Mesendoderm (in vitro differentiated cells): ENCODE results near the gene MFRP.

Experiments used
- DNase-seq: peaks from one replicate; pipeline ENCODE4 v3.0.0; 2013
- H2AK5ac ChIP-seq: 2 replicates; pipeline ENCODE4 v1.6.1; 2013; ENCODE audit warnings: low read length, inconsistent platforms
- H2BK120ac ChIP-seq: 2 replicates; pipeline ENCODE4 v1.6.1; 2013; ENCODE audit warnings: low read depth, mild to moderate bottlenecking, low read length, moderate library complexity, mixed read lengths
- H2BK15ac ChIP-seq: replicated peaks from 2 replicates; pipeline ENCODE4 v1.6.1; 2013; ENCODE audit warnings: low read depth, mild to moderate bottlenecking, moderate library complexity
- H2BK5ac ChIP-seq: 2 replicates; pipeline ENCODE4 v1.6.1; 2013; ENCODE audit warnings: low read length, inconsistent platforms
- H3K18ac ChIP-seq: 2 replicates; pipeline ENCODE4 v1.6.1; 2013; ENCODE audit warnings: mild to moderate bottlenecking, low read length, mixed read lengths
- H3K23ac ChIP-seq: one replicate; pipeline ENCODE4 v1.6.1; 2013; ENCODE audit warnings: low read length
- H3K27ac ChIP-seq: 2 replicates; pipeline ENCODE4 v1.5.1; 2013; ENCODE audit warnings: low read depth, mild to moderate bottlenecking, inconsistent platforms, low read length, moderate library complexity
- H3K27me3 ChIP-seq: 2 replicates; pipeline ENCODE4 v1.6.1; 2013; ENCODE audit warnings: low read length, control low read depth, mild to moderate bottlenecking, inconsistent platforms; ENCODE audit not compliant: insufficient read depth, poor library complexity
- H3K36me3 ChIP-seq: 2 replicates; pipeline ENCODE4 v1.6.1; 2013; ENCODE audit warnings: low read length, inconsistent platforms; ENCODE audit not compliant: control insufficient read depth, insufficient read depth
- H3K4ac ChIP-seq: one replicate; pipeline ENCODE4 v1.6.1; 2013; ENCODE audit warnings: low read depth, mild to moderate bottlenecking, low read length, moderate library complexity
- H3K4me1 ChIP-seq: 2 replicates; pipeline ENCODE4 v1.6.1; 2013; ENCODE audit warnings: low read depth, low read length, inconsistent platforms; ENCODE audit not compliant: control insufficient read depth
- H3K4me2 ChIP-seq: 2 replicates; pipeline ENCODE4 v1.6.1; 2013; ENCODE audit warnings: low read length
- H3K4me3 ChIP-seq: 2 replicates; pipeline ENCODE4 v1.5.1; 2013; ENCODE audit warnings: mild to moderate bottlenecking, low read length
- H3K56ac ChIP-seq: one replicate; pipeline ENCODE4 v1.6.1; 2013; ENCODE audit warnings: low read length
- H3K79me1 ChIP-seq: 2 replicates; pipeline ENCODE4 v1.6.1; 2013; ENCODE audit warnings: low read length, inconsistent platforms
- H3K79me2 ChIP-seq: 2 replicates; pipeline ENCODE4 v1.6.1; 2013; ENCODE audit warnings: mild to moderate bottlenecking, low read length; ENCODE audit not compliant: control insufficient read depth, insufficient read depth
- H3K9ac ChIP-seq: 2 replicates; pipeline ENCODE4 v1.6.1; 2013; ENCODE audit warnings: low read length, inconsistent platforms
- H4K5ac ChIP-seq: one replicate; pipeline ENCODE4 v1.6.1; 2013; ENCODE audit warnings: low read length
- H4K8ac ChIP-seq: one replicate; pipeline ENCODE4 v1.6.1; 2013; ENCODE audit warnings: low read depth, mild to moderate bottlenecking, control low read depth, low read length, moderate library complexity
- WGBS: extraction: QIAGEN DNeasy Blood & Tissue Kit; methylation state at CpG from one replicate; pipeline ENCODE4 v1.1.7; 2013; ENCODE audit warnings: low lambda C conversion rate, missing lambda C conversion rate; ENCODE audit not compliant: insufficient coverage; ENCODE audit errors: extremely low coverage; 5-methylcytosine and 5-hydroxymethylcytosine counted together

Gene MFRP

DNA sequence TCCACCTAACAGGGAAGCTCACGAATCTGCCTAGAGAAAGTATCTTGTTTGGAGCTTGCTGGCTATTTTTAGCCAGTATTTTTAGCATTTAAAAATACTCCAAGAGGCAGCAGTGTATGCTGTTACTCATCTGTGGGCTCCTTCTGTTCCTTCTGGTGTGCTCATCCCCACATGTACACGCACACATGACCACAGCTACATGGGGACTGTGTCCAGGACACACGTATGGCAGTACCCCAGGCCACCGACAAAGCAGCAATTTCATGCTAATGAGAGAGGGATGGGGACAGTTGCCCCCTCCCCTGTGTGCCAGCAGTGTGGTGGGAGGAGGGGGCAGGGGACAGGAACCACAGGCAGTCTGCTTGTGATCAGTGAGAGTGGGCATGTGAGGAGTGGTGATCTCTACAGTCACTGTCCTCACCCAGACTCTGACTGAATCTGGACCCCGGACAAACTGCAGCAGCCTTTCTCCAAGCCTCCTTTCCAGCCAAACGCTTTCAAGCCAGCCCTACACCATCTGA is 18.6 kb upstream of the MFRP start:
- Histone ChIP-seq H4K5ac (no peak overlapping the region), H3K4me1 (peaks cover 8% of the 10 kb centered on the region), H3K4ac (no peak overlapping the region), H3K4me3 (no peak overlapping the region), H3K79me1 (no peaks in the 10 kb centered on the region), H2BK15ac (no peak overlapping the region), H3K18ac (no peak overlapping the region), H3K36me3 (no peaks in the 10 kb centered on the region), H3K9ac (no peak overlapping the region), H3K79me2 (no peaks in the 10 kb centered on the region), H3K27ac (no peak overlapping the region), H3K27me3 (peaks cover 7% of the 10 kb centered on the region), H3K4me2 (no peak overlapping the region), H2BK120ac (no peak overlapping the region), H2AK5ac (no peak overlapping the region), H4K8ac (no peak overlapping the region), H3K23ac (no peak overlapping the region), H2BK5ac (no peak overlapping the region), H3K56ac (no peak overlapping the region)
- DNase-seq = no peak
- no CpG with 5 or more reads among the region's 6 CpGs for WGBS

DNA sequence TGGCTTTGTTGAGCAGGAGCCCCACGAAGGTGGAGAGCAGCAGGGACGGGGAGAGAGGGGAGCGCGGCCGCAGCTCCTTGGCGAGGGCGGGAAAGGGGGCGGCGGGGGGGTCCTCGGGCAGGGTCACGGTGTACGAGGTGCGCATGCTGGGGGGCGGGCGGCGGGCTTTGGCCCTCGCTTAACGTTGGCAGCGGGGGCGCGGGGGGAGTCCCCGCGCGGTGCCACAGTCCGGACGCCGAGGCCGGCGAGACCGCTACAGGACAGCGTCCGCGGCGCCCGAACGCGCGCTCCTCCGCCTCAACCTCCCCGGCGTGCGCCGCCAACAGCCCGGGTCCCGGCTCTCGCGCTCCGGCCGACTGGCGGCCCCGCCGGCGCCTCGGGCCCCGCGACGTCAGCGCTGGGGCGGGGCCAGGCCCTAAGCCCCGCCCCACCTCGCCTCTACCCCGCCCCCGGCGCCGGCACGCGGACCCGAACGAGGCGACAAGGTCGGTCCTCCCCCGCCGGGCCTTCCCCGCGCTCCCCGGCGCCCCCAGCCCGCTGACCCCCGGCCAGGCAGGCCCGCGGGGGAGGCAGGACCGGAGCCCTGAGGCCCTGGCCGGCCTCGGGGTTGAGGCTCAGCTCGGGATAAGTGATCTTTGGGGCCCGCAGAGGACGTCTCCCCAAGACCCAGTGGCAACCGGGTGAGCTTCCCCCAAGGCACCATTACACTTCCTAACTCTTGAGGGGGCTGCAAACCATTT is 17.5 kb upstream of the MFRP start:
- peak overlapping the region; percentile 76 for H3K56ac ChIP-seq
- no peak overlapping the region for H2BK120ac ChIP-seq
- H3K4me3 ChIP-seq = no peak overlapping the region
- no peak overlapping the region for H3K23ac ChIP-seq
- no peak overlapping the region for H4K5ac ChIP-seq
- H4K8ac ChIP-seq = no peak overlapping the region
- H3K4me2 ChIP-seq = peak overlapping the region; percentile 48
- no peaks in the 10 kb centered on the region for H3K36me3 ChIP-seq
- no peak overlapping the region for H2AK5ac ChIP-seq
- peaks cover 7% of the 10 kb centered on the region for H3K27me3 ChIP-seq
- peak; percentile 56 for DNase-seq
- H3K4me1 ChIP-seq = peaks cover 8% of the 10 kb centered on the region
- no CpG with 5 or more reads among the region's 88 CpGs for WGBS
- H3K18ac ChIP-seq = peak overlapping the region; percentile 85
- H3K4ac ChIP-seq = no peak overlapping the region
- no peaks in the 10 kb centered on the region for H3K79me2 ChIP-seq
- H2BK5ac ChIP-seq = no peak overlapping the region
- H2BK15ac ChIP-seq = no peak overlapping the region
- H3K9ac ChIP-seq = peak overlapping the region; percentile 61
- no peaks in the 10 kb centered on the region for H3K79me1 ChIP-seq
- no peak overlapping the region for H3K27ac ChIP-seq

DNA sequence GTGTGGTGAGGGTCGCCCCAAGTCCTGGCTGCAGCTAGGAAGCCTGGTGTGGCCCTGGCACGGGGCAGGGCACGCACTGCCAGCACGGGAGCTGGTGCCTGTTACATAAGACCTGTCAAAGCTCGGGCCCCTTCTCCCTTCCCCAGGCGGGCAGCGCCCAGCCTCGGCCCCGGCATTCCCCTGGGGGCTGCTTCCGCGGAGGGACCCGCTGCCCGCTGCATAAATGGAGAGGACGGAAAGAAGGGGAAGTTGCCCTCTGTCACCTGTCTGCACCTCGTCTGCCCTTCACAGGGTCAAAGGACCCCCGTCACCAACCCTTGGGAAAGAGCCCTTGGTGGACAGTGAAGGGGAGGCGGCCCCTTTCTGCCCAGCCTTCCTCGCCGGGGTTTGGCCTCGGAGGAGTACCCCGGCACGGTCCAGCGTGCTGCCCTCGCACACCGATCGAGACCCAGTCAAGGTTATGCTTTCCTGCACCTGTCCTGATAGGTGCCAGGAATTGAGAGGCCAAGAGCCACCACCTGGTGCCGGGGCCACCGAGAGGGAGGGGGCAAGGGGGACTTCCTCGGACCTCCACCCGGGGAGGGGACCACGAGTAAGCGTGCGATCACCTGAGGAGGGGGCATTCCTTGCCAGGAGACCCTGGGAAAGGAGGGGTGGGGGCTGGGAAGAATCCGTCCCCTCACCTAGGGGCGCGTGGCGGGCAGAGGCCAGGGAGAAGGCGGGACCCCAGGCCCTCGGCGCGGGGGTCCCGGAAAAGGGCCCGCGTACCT is 16.8 kb upstream of the MFRP start:
- Histone ChIP-seq H4K8ac (no peak overlapping the region), H3K27me3 (peaks cover 7% of the 10 kb centered on the region)

DNA sequence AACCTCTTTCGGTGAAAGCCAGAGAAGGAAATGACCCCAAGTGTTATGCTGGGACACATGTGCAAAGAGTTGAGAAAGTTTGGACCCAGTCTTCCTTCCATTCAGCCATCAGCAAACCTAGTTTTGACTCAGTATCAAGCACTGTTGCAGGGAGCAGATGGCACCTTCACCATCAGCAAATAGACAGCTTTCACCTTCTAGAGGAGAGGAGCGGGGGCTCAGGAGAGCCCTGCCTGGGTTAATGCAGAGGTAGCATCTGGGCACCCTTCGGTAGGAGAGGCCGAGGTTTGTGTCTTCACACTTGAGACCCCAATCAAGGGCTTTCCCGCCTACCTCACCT is 16.2 kb upstream of the MFRP start:
- Histone ChIP-seq H3K79me1 (no peaks in the 10 kb centered on the region), H3K27ac (no peak overlapping the region), H3K27me3 (peaks cover 7% of the 10 kb centered on the region), H3K56ac (no peak overlapping the region), H3K9ac (no peak overlapping the region), H3K79me2 (no peaks in the 10 kb centered on the region), H3K4me1 (peaks cover 8% of the 10 kb centered on the region), H4K5ac (no peak overlapping the region), H3K18ac (no peak overlapping the region), H3K23ac (no peak overlapping the region), H4K8ac (no peak overlapping the region), H3K36me3 (no peaks in the 10 kb centered on the region), H2AK5ac (no peak overlapping the region), H3K4me3 (no peak overlapping the region), H3K4ac (no peak overlapping the region), H2BK15ac (no peak overlapping the region), H3K4me2 (no peak overlapping the region), H2BK120ac (no peak overlapping the region), H2BK5ac (no peak overlapping the region)
- DNase-seq = no peak
- no CpG with 5 or more reads among the region's 5 CpGs for WGBS

More for the DNA sequence above, 16.8 kb upstream of the MFRP start:
- H3K36me3 ChIP-seq = no peaks in the 10 kb centered on the region
- H3K79me2 ChIP-seq = no peaks in the 10 kb centered on the region
- no peak overlapping the region for H2BK120ac ChIP-seq
- H3K9ac ChIP-seq = peak overlapping the region; percentile 39
- H3K4me3 ChIP-seq = no peak overlapping the region
- H3K4ac ChIP-seq = no peak overlapping the region
- no peak overlapping the region for H2AK5ac ChIP-seq
- peak overlapping the region; percentile 9 for H3K18ac ChIP-seq
- H3K79me1 ChIP-seq = no peaks in the 10 kb centered on the region
- no peak overlapping the region for H3K23ac ChIP-seq
- no CpG with 5 or more reads among the region's 44 CpGs for WGBS
- no peak overlapping the region for H3K27ac ChIP-seq
- no peak overlapping the region for H4K5ac ChIP-seq
- H3K4me2 ChIP-seq = peak overlapping the region; percentile 42
- no peak overlapping the region for H2BK5ac ChIP-seq
- DNase-seq = no peak
- peak overlapping the region; percentile 76 for H3K56ac ChIP-seq
- no peak overlapping the region for H2BK15ac ChIP-seq
- H3K4me1 ChIP-seq = peaks cover 8% of the 10 kb centered on the region

DNA sequence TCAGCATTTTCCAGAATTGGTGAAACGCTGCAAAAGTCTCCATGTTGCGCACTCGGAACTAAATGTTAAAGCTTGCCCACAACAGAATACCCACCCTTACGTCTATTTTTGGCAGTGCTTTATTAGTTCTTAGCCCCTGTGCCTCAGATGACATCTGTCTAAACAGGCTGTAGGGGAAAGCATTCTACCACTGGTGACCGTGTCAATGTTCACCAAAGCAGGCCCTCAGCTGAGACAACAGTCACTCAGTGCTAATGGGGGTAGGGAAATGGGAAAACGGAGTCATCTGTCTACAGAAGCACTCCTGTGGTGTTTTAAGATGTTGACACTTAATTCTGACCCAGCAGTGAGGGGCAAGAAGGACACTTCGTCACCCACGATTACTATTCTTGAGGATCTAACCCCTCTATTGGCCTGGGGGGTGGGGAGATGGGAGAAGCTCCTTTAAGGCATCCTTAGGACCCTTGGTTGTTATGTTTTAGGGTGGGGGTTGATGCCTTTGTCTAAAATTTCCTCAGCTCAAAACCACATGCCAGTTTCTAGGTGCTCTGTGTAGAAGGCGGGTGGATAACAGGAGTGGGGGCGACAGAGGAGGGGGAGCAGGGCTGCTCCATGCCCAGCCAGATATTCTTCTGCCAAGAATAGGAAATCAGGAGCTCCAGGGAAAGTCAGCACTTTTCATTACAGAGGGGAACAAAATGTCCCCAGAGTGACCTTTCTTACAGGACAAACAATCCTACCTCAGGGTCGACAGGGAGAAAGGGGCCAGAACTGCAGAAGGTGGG is 15.6 kb upstream of the MFRP start:
- Histone ChIP-seq H3K4ac (no peak overlapping the region), H3K18ac (no peak overlapping the region), H3K4me1 (peaks cover 8% of the 10 kb centered on the region), H3K9ac (no peak overlapping the region), H3K27me3 (peaks cover 7% of the 10 kb centered on the region), H3K56ac (peak overlapping the region; percentile 18), H2BK15ac (no peak overlapping the region), H3K23ac (peak overlapping the region; percentile 19), H3K27ac (no peak overlapping the region), H2BK5ac (no peak overlapping the region), H3K4me2 (no peak overlapping the region), H3K4me3 (no peak overlapping the region), H3K79me2 (no peaks in the 10 kb centered on the region), H4K5ac (no peak overlapping the region), H4K8ac (no peak overlapping the region), H2AK5ac (no peak overlapping the region), H2BK120ac (no peak overlapping the region), H3K36me3 (no peaks in the 10 kb centered on the region), H3K79me1 (no peaks in the 10 kb centered on the region)
- no peak for DNase-seq
- WGBS = no CpG with 5 or more reads among the region's 11 CpGs
